Measurements from ENCODE around the gene ZCCHC8.

ZCCHC8 gene

GRCh38 chr12:122421821-122422729 is 78.7 kb downstream of the ZCCHC8 start, which contains the start of gene CLIP1:
TSS of gene CLIP1 (minus strand) at chr12:122422669. CDS start at chr12:122380452, 42,217 bp downstream.
- DNase-seq: peak; percentile 40

All from NCI-H2029 (cell line).